Sigmoid colon (tissue), 4 donors: ENCODE data around the gene TPH2.

Source experiments
- CTCF ChIP-seq, 4 experiments: fragments of 450-650 bp in 3 of 4; fragments of 200-600 bp in 1 of 4; IDR thresholded peaks; one replicate each; pipeline ENCODE4 v1.5.1; 2016 to 2019; ENCODE audit warnings: antibody characterized with exemption in 4 of 4, mild to moderate bottlenecking in 3 of 4, moderate library complexity in 2 of 4
- EP300 ChIP-seq, 4 donors: sonication (generic); formaldehyde crosslinking; IDR thresholded peaks; one replicate each; pipeline ENCODE4 v1.6.1; 2017; ENCODE audit warnings: antibody characterized with exemption in 4 of 4
- POLR2A ChIP-seq, 2 donors: fragments of 450-650 bp; IDR thresholded peaks; one replicate each; pipeline ENCODE4 v1.6.1; 2016; ENCODE audit warnings: antibody characterized with exemption in 2 of 2, mild to moderate bottlenecking in 2 of 2, moderate library complexity in 2 of 2
- POLR2AphosphoS5 ChIP-seq, 4 donors: sonication (generic); formaldehyde crosslinking; IDR thresholded peaks; one replicate each; pipeline ENCODE4 v1.6.1; 2017; ENCODE audit warnings: antibody characterized with exemption in 4 of 4

GRCh38 chr12:71999795-72000194 lies 61.1 kb downstream of the TPH2 start:
- TF ChIP-seq POLR2AphosphoS5 (IDR thresholded peaks at IDR 0.05) (no peak), CTCF (IDR thresholded peaks at IDR 0.05) (no peak), EP300 (IDR thresholded peaks at IDR 0.05) (no peak), POLR2A (IDR thresholded peaks at IDR 0.05) (no peak)
